ENCODE data around the gene MTUS2.

Gene MTUS2

GRCh38 chr13:29000826-29001225 lies 180.7 kb downstream of the MTUS2 start:
- no peak overlapping the region for H3K4me3 ChIP-seq (ENCODE audit: low read depth, low read length)
- TF ChIP-seq, protein P1, sequence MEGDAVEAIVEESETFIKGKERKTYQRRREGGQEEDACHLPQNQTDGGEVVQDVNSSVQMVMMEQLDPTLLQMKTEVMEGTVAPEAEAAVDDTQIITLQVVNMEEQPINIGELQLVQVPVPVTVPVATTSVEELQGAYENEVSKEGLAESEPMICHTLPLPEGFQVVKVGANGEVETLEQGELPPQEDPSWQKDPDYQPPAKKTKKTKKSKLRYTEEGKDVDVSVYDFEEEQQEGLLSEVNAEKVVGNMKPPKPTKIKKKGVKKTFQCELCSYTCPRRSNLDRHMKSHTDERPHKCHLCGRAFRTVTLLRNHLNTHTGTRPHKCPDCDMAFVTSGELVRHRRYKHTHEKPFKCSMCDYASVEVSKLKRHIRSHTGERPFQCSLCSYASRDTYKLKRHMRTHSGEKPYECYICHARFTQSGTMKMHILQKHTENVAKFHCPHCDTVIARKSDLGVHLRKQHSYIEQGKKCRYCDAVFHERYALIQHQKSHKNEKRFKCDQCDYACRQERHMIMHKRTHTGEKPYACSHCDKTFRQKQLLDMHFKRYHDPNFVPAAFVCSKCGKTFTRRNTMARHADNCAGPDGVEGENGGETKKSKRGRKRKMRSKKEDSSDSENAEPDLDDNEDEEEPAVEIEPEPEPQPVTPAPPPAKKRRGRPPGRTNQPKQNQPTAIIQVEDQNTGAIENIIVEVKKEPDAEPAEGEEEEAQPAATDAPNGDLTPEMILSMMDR (IDR thresholded peaks at IDR 0.05; ENCODE audit: low read depth, low read length) = no peak
- TF ChIP-seq POLR2A (IDR thresholded peaks at IDR 0.05; ENCODE audit: extremely low read depth, insufficient read length) = no peak
- TF ChIP-seq, protein P2, sequence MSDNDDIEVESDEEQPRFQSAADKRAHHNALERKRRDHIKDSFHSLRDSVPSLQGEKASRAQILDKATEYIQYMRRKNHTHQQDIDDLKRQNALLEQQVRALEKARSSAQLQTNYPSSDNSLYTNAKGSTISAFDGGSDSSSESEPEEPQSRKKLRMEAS (IDR thresholded peaks at IDR 0.05; ENCODE audit: low read depth, low read length) = no peak
- TF ChIP-seq MYC (IDR thresholded peaks at IDR 0.05; ENCODE audit: low read depth, low read length) = no peak
- DNase-seq (ENCODE audit: low read depth) = no peak

GRCh38 chr13:29005035-29005762 lies 185.1 kb downstream of the MTUS2 start:
- no peak overlapping the region for H3K4me3 ChIP-seq (ENCODE audit: low read depth, low read length)
- no peak for DNase-seq (ENCODE audit: low read depth)
- TF ChIP-seq POLR2A (IDR thresholded peaks at IDR 0.05; ENCODE audit: extremely low read depth, insufficient read length) = no peak
- TF ChIP-seq, protein P2 (IDR thresholded peaks at IDR 0.05; ENCODE audit: low read depth, low read length) = no peak
- TF ChIP-seq, protein P1 (IDR thresholded peaks at IDR 0.05; ENCODE audit: low read depth, low read length) = no peak
- TF ChIP-seq MYC (IDR thresholded peaks at IDR 0.05; ENCODE audit: low read depth, low read length) = no peak

GRCh38 chr13:29005763-29006120 lies 185.6 kb downstream of the MTUS2 start:
- TF ChIP-seq MYC (IDR thresholded peaks at IDR 0.05; ENCODE audit: low read depth, low read length) (no peak), POLR2A (IDR thresholded peaks at IDR 0.05; ENCODE audit: extremely low read depth, insufficient read length) (no peak)
- TF ChIP-seq, protein P1 (IDR thresholded peaks at IDR 0.05; ENCODE audit: low read depth, low read length) = no peak
- no peak for DNase-seq (ENCODE audit: low read depth)
- no peak overlapping the region for H3K4me3 ChIP-seq (ENCODE audit: low read depth, low read length)

DNA sequence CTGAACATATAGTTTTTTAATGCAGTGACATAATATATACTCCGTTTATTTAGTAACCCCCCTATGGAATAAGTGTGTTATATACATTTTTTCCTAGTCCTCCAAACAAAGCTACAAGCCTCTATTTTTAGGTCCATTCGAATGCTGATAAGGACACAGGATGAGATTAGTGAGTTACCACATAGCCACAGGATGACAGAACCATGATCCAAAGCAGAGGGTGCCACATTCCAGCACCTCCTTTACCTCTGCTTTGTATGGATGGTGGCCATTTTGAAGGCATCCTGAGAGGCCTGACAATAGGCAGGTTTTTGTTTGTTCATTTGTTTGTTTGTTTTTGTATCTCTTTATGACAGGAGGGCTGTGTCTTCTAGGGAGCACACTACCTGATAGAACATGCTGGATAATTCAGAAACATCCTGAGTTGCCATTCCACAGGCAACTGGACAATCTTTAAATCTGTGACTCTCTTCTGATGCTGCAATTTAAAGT lies 186.3 kb downstream of the MTUS2 start:
- no peak for DNase-seq (ENCODE audit: low read depth)
- H3K4me3 ChIP-seq (ENCODE audit: low read depth, low read length) = no peak overlapping the region
- no peak for TF ChIP-seq MYC (IDR thresholded peaks at IDR 0.05; ENCODE audit: low read depth, low read length)
- TF ChIP-seq, protein P2 (IDR thresholded peaks at IDR 0.05; ENCODE audit: low read depth, low read length) = no peak
- no peak for TF ChIP-seq POLR2A (IDR thresholded peaks at IDR 0.05; ENCODE audit: extremely low read depth, insufficient read length)
- TF ChIP-seq, protein P1 (IDR thresholded peaks at IDR 0.05; ENCODE audit: low read depth, low read length) = no peak

- no peak for DNase-seq (ENCODE audit: low read depth)
- TF ChIP-seq, protein P2 (IDR thresholded peaks at IDR 0.05; ENCODE audit: low read depth, low read length) = no peak
- TF ChIP-seq, protein P1 (IDR thresholded peaks at IDR 0.05; ENCODE audit: low read depth, low read length) = no peak
- TF ChIP-seq MYC (IDR thresholded peaks at IDR 0.05; ENCODE audit: low read depth, low read length) = no peak
- no peak for TF ChIP-seq POLR2A (IDR thresholded peaks at IDR 0.05; ENCODE audit: extremely low read depth, insufficient read length)
- H3K4me3 ChIP-seq (ENCODE audit: low read depth, low read length) = no peak overlapping the region
Measured at GRCh38 chr13:29008296-29008695, 188.2 kb downstream of the MTUS2 start.
